K562 (cell line): Measurements from ENCODE around the gene KCND3. TPM values are rescaled to one million over a fixed set of nuclear protein-coding genes. Genes with fewer than 3 reads are reported as not detected.
A peak's percentile ranks its signal among the peaks of the same experiment; 100 is the strongest.

Experiments used
- CHD7 ChIP-seq: fragments of 200-600 bp; sonication (generic); IDR thresholded peaks from one replicate; pipeline ENCODE4 v1.6.1; 2012; ENCODE audit warnings: mild to moderate bottlenecking, low read depth, low read length, inconsistent platforms
- HBP1 ChIP-seq: fragments of 450-650 bp; formaldehyde crosslinking; IDR thresholded peaks from 2 replicates; pipeline ENCODE4 v1.4.0; 2022; ENCODE audit warnings: missing genetic modification characterization
- RERE ChIP-seq: sonication (generic); formaldehyde crosslinking; IDR thresholded peaks from 2 replicates; pipeline ENCODE4 v1.8.0; 2023; ENCODE audit warnings: missing genetic modification reagents, mild to moderate bottlenecking, borderline replicate concordance
- SMAD4 ChIP-seq: fragments of 250-450 bp; sonication (Bioruptor Pico); conservative IDR thresholded peaks from 2 replicates; pipeline ENCODE4 v1.8.0; 2021; ENCODE audit warnings: inconsistent platforms, mild to moderate bottlenecking, moderate library complexity
- ZBTB9 ChIP-seq: fragments of 450-650 bp; formaldehyde crosslinking; IDR thresholded peaks from 2 replicates; pipeline ENCODE4 v1.4.0; 2020; ENCODE audit warnings: mild to moderate bottlenecking, moderate library complexity
- polyA plus RNA-seq, 8 experiments: library from polyadenylated mRNA; depleted of rRNA in 4 of 8; stranded (reverse) in 5 of 8; unstranded in 3 of 8; fragments of >200 nt; fragmentation: Nextera tagmentation in 2 of 8; fragmentation: Illumina TruSeq in 1 of 8; extraction: Ambion mirVana in 2 of 8; extraction: Trizol in 1 of 8; gene quantifications; 2 replicates each; pipeline versions ENCODE4 v1.2.1 to v1.2.3, GENCODE V29; 2011 to 2014; ENCODE audit warnings: inconsistent platforms in 1 of 8, missing spikeins in 1 of 8
- total RNA-seq, 7 experiments: library from RNA; depleted of rRNA in 6 of 7; stranded (reverse); fragments of >200 nt in 6 of 7; fragmentation: Illumina TruSeq in 2 of 7; extraction: Trizol in 2 of 7; gene quantifications; 2 replicates each; pipeline versions ENCODE4 v1.2.1 to v1.2.3, GENCODE V29; 2011 to 2021; ENCODE audit warnings: low replicate concordance in 1 of 7

The KCND3 gene
- total and polyA plus RNA-seq, 9 of the 15 experiments (the other 6 are each of a cell fraction or from before 2014, with no cell fraction given): not detected

GRCh38 chr1:111720977-111721786 is 268.3 kb downstream of the KCND3 start (continued):
- 0 out of 2 replicates have a peak, but pooled peaks have one; percentile 46 for TF ChIP-seq HBP1
- no peak for TF ChIP-seq RERE (CRISPR knock-in tag)
- TF ChIP-seq CHD7: no peak
- TF ChIP-seq ZBTB9 (CRISPR knock-in tag): peak; percentile 52; the same call in 1 of the 2 replicates
- peak; percentile 37; the same call in 1 of the 2 replicates for TF ChIP-seq SMAD4 (CRISPR knock-in tag)
